HL-60 (cell line): ENCODE data around the gene RGS7.

Experiments used
- DNase-seq, 2 experiments: peaks; one replicate each; pipeline ENCODE4 v3.0.0-alpha.2; 2010 to 2020; ENCODE audit warnings: low read depth in 1 of 2, low spot score in 1 of 2
- H3K27ac ChIP-seq: fragments of 250-450 bp; sonication (Bioruptor Pico); replicated peaks from 2 replicates; pipeline ENCODE4 v1.5.1; 2020; ENCODE audit warnings: mild to moderate bottlenecking, moderate library complexity
- H3K27me3 ChIP-seq: fragments of 250-450 bp; sonication (Bioruptor Pico); 2 replicates; pipeline ENCODE4 v1.5.1; 2021; ENCODE audit warnings: mild to moderate bottlenecking, moderate library complexity; ENCODE audit not compliant: insufficient read depth, poor library complexity, severe bottlenecking
- H3K4me3 ChIP-seq: replicated peaks from 2 replicates; pipeline ENCODE4 v1.5.1; 2011; ENCODE audit warnings: mild to moderate bottlenecking, control low read depth, low read length; ENCODE audit not compliant: insufficient read depth
- GABPA ChIP-seq: IDR thresholded peaks from 2 replicates; pipeline ENCODE4 v1.6.1; 2012; ENCODE audit warnings: low read depth
- POLR2AphosphoS5 ChIP-seq: IDR thresholded peaks from 2 replicates; pipeline ENCODE4 v1.6.1; 2012; ENCODE audit warnings: low read depth
- SPI1 ChIP-seq: IDR thresholded peaks from 2 replicates; pipeline ENCODE4 v1.6.1; 2012; ENCODE audit warnings: low read depth, mild to moderate bottlenecking, borderline replicate concordance
- TF ChIP-seq, protein P1 (sequence below): IDR thresholded peaks from 2 replicates; pipeline ENCODE4 v1.6.1; 2012; ENCODE audit warnings: low read depth; ENCODE audit not compliant: insufficient replicate concordance
- TF ChIP-seq, protein P2 (sequence below): IDR thresholded peaks from one replicate; pipeline ENCODE4 v1.5.1; 2011; ENCODE audit warnings: low read length, control low read depth, inconsistent platforms; ENCODE audit not compliant: insufficient read depth

Gene RGS7

DNA sequence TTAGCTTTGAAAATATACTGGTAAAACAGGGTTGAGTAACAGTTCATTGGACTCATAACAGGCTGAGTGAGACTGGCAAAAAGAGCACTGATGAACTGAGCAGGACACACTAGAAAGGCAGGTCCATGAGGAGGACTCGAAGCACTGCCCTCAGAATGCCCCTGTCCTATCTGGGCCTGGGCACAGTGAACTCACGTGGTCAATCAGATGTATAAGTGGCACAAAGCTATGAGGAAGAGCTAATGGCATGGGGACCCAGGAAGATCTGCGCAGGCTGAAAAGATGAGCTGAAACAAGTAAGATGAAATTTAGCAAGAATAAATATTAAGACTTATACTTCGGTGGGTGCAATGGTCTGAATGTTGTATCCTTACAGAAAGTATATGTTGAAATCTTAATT is 9.2 kb upstream of the RGS7 start:
- no peak for DNase-seq
- Histone ChIP-seq H3K27ac (no peak overlapping the region), H3K27me3 (no peaks in the 10 kb centered on the region), H3K4me3 (no peak overlapping the region)
- TF ChIP-seq GABPA = no peak
- no peak for TF ChIP-seq POLR2AphosphoS5
- TF ChIP-seq, protein P1, sequence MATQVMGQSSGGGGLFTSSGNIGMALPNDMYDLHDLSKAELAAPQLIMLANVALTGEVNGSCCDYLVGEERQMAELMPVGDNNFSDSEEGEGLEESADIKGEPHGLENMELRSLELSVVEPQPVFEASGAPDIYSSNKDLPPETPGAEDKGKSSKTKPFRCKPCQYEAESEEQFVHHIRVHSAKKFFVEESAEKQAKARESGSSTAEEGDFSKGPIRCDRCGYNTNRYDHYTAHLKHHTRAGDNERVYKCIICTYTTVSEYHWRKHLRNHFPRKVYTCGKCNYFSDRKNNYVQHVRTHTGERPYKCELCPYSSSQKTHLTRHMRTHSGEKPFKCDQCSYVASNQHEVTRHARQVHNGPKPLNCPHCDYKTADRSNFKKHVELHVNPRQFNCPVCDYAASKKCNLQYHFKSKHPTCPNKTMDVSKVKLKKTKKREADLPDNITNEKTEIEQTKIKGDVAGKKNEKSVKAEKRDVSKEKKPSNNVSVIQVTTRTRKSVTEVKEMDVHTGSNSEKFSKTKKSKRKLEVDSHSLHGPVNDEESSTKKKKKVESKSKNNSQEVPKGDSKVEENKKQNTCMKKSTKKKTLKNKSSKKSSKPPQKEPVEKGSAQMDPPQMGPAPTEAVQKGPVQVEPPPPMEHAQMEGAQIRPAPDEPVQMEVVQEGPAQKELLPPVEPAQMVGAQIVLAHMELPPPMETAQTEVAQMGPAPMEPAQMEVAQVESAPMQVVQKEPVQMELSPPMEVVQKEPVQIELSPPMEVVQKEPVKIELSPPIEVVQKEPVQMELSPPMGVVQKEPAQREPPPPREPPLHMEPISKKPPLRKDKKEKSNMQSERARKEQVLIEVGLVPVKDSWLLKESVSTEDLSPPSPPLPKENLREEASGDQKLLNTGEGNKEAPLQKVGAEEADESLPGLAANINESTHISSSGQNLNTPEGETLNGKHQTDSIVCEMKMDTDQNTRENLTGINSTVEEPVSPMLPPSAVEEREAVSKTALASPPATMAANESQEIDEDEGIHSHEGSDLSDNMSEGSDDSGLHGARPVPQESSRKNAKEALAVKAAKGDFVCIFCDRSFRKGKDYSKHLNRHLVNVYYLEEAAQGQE = no peak
- no peak for TF ChIP-seq SPI1
- TF ChIP-seq, protein P2, sequence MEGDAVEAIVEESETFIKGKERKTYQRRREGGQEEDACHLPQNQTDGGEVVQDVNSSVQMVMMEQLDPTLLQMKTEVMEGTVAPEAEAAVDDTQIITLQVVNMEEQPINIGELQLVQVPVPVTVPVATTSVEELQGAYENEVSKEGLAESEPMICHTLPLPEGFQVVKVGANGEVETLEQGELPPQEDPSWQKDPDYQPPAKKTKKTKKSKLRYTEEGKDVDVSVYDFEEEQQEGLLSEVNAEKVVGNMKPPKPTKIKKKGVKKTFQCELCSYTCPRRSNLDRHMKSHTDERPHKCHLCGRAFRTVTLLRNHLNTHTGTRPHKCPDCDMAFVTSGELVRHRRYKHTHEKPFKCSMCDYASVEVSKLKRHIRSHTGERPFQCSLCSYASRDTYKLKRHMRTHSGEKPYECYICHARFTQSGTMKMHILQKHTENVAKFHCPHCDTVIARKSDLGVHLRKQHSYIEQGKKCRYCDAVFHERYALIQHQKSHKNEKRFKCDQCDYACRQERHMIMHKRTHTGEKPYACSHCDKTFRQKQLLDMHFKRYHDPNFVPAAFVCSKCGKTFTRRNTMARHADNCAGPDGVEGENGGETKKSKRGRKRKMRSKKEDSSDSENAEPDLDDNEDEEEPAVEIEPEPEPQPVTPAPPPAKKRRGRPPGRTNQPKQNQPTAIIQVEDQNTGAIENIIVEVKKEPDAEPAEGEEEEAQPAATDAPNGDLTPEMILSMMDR = no peak

DNA sequence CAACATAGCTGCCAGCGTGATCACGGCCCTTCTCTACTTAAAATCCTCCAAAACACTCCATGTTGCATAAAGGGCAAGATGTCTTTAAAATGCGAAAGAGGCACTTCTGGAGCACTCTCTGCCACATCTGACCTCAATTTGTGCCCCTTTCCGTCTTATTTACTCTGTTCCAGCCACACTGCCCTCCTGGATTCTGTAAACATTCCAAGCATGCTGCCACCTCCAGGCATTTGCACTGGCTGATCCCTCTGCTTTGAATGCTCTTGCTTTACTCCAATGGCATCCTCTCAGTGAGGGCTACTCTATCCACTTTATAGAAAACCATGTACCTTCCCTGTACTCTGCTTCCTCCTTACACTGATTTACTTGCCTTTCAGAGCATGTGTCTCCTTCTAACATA is 5.3 kb upstream of the RGS7 start:
- Histone ChIP-seq H3K27me3 (peaks cover 18% of the 10 kb centered on the region), H3K4me3 (no peak overlapping the region), H3K27ac (no peak overlapping the region)
- TF ChIP-seq POLR2AphosphoS5 (no peak), SPI1 (no peak), GABPA (no peak)
- TF ChIP-seq, protein P1 = no peak
- TF ChIP-seq, protein P2 = no peak
- no peak for DNase-seq

DNA sequence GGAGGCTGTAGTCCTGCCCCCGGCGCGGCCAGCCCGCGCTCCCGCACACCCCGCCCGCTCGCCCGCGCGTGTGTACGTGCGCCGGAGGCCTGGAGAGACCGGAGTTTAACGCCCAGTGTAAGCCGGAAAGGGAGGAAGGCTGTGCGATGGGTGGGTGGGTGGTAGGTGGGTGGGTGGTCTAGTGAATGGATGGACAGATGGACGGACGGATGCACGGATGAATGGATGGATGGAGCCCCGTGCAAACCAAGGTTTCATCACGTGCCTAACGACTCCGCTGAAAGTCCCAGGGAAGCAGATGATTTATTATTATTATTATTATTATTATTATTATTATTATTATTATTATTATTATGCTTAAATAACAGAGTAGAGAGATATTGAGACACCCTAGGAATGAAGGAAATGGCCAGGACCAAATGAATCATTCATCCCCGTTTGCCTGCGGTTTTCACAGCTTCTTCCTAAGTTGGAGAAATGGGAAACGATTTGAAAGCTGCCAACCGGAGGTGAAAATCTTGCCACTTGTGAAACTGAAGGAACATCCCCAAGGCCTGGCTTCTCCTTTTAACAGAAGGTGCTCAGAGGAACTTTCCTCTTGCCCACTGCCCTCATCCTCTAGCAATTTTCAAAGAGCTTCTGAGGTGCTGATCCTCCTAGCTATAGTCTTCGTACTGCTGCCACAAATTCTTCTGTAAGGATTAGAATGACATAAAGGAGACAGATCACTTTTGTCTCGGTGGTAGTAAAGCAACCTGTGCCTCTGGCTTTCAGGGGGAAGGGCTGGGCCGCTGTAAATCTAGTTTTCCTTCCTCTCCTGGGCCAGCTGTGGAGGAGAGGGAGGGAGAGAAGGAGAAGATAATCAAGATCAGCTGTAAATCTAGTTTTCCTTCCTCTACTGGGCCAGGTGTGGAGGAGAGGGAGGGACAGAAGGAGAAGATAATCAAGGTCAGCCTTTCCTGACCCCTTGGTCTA is 648 bp upstream of the RGS7 start:
- no peak for DNase-seq
- no peak overlapping the region for H3K27ac ChIP-seq
- TF ChIP-seq, protein P1 = no peak
- TF ChIP-seq SPI1 (no peak), POLR2AphosphoS5 (no peak), GABPA (no peak)
- TF ChIP-seq, protein P2 = no peak
- H3K27me3 ChIP-seq = peaks cover 36% of the 10 kb centered on the region
- H3K4me3 ChIP-seq = no peak overlapping the region
